A549 (cell line): ENCODE measurements around the gene CDH5.

Source experiments
- CBX8 ChIP-seq: fragments of 200-600 bp; sonication (generic); IDR thresholded peaks from 2 replicates; pipeline ENCODE4 v1.6.1; 2016
- EP300 ChIP-seq, 2 experiments: fragments of >200 bp; sonication (Bioruptor Twin); formaldehyde crosslinking; IDR thresholded peaks; 2 replicates in 1 of 2; 3 replicates in 1 of 2; pipeline ENCODE4 v1.6.1; 2016 to 2017
- HDAC2 ChIP-seq: fragments of 200-600 bp; sonication (generic); IDR thresholded peaks from 2 replicates; pipeline ENCODE4 v1.6.1; 2016
- JUNB ChIP-seq: fragments of >200 bp; sonication (Bioruptor Twin); formaldehyde crosslinking; IDR thresholded peaks from 2 replicates; pipeline ENCODE4 v1.6.1; 2016
- NFE2L2 ChIP-seq: fragments of 150-350 bp; conservative IDR thresholded peaks from 2 replicates; pipeline ENCODE4 v1.6.1; 2014; ENCODE audit warnings: low read length
- NR3C1 ChIP-seq: fragments of >200 bp; sonication (Bioruptor Twin); formaldehyde crosslinking; IDR thresholded peaks from 3 replicates; pipeline ENCODE4 v1.6.1; 2017
- PHF8 ChIP-seq: fragments of 200-600 bp; sonication (generic); IDR thresholded peaks from 2 replicates; pipeline ENCODE4 v1.6.1; 2016; ENCODE audit warnings: low read depth, mild to moderate bottlenecking, antibody characterized with exemption, moderate library complexity, borderline replicate concordance
- RCOR1 ChIP-seq: fragments of 150-350 bp; IDR thresholded peaks from 2 replicates; pipeline ENCODE4 v1.6.1; 2014; ENCODE audit warnings: antibody characterized with exemption, low read length, low read depth
- REST ChIP-seq: fragments of 200-600 bp; sonication (generic); IDR thresholded peaks from 2 replicates; pipeline ENCODE4 v1.6.1; 2016; ENCODE audit warnings: antibody characterized with exemption, mild to moderate bottlenecking, moderate library complexity
- SMC3 ChIP-seq: fragments of >200 bp; sonication (Bioruptor Twin); formaldehyde crosslinking; IDR thresholded peaks from 3 replicates; pipeline ENCODE4 v1.6.1; 2018; ENCODE audit warnings: inconsistent platforms
- USF2 ChIP-seq: fragments of 450-650 bp; IDR thresholded peaks from 2 replicates; pipeline ENCODE4 v1.6.1; 2014; ENCODE audit warnings: antibody characterized with exemption
- TF ChIP-seq, protein P1 (sequence below): IDR thresholded peaks from 2 replicates; pipeline ENCODE4 v1.6.1; 2012
- TF ChIP-seq, protein P2 (sequence below): fragments of >200 bp; sonication (Bioruptor Twin); formaldehyde crosslinking; IDR thresholded peaks from 3 replicates; pipeline ENCODE4 v1.5.1; 2016

DNA sequence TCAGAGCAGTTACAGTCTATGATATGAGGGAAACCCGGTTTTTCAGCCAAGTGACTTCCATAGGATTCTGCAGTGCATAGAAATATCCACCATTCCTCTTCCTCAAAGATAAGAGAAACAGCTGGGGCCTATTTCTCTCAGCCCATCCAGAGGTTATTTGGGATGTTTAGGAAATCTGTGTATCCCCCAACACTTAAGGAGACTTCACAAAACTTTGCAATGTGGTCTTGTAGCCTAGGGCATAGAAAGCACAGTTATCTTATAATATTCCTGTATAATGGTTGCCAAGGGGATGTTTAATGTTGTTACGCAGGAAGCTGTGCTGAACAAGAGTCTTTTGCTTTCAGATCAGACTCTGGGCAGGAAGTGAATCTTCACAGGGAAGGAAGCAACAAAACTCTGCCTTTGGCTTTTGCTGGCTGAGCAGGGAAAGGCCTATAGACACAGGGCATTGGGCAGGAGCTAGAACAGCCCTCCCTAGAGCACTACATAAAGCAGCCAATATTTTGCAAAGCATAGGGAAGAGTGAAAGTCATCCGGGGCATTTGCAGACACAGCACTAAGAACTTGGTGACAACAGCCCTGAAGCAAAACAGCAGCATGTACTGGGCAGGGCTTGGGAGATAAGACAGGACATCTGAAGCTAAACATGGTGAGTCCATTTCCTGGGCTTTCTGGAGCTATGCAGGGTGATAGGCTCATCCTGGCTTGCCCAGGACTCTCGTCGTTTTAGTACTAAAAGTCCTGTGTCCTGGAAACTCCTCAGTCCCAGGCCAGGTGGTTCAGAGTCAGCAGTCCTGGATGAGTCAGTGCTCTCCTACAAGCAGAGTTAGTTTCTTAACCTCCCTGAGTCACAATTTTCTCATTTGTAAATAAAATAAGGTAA, 41.9 kb downstream of the CDH5 start:
- TF ChIP-seq NR3C1 (no peak), HDAC2 (no peak), NFE2L2 (no peak), SMC3 (no peak), PHF8 (no peak), JUNB (peak; percentile 48; the same call in 1 of the 2 replicates), REST (no peak), USF2 (no peak), EP300 (IDR thresholded peaks at IDR 0.05) (no peak), RCOR1 (no peak), CBX8 (no peak)
- TF ChIP-seq, protein P1, sequence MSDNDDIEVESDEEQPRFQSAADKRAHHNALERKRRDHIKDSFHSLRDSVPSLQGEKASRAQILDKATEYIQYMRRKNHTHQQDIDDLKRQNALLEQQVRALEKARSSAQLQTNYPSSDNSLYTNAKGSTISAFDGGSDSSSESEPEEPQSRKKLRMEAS: 0 out of 2 replicates have a peak, but pooled peaks have one; percentile 8
- TF ChIP-seq, protein P2, sequence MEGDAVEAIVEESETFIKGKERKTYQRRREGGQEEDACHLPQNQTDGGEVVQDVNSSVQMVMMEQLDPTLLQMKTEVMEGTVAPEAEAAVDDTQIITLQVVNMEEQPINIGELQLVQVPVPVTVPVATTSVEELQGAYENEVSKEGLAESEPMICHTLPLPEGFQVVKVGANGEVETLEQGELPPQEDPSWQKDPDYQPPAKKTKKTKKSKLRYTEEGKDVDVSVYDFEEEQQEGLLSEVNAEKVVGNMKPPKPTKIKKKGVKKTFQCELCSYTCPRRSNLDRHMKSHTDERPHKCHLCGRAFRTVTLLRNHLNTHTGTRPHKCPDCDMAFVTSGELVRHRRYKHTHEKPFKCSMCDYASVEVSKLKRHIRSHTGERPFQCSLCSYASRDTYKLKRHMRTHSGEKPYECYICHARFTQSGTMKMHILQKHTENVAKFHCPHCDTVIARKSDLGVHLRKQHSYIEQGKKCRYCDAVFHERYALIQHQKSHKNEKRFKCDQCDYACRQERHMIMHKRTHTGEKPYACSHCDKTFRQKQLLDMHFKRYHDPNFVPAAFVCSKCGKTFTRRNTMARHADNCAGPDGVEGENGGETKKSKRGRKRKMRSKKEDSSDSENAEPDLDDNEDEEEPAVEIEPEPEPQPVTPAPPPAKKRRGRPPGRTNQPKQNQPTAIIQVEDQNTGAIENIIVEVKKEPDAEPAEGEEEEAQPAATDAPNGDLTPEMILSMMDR: no peak
